CD8-positive, alpha-beta memory T cell (primary cell): ENCODE measurements around the gene PRUNE2. TPM values are rescaled to one million over a fixed set of nuclear protein-coding genes. Genes with fewer than 3 reads are reported as not detected.

Experiments used
- CTCF ChIA-PET: fragments of 350-600 bp; sonication (Branson Sonifier 250); formaldehyde crosslinking; loops from one replicate; lab custom pipeline; 2021; ENCODE audit warnings: antibody characterized with exemption; lab: Charles Lee
- POLR2A ChIA-PET: fragments of 350-600 bp; sonication (Branson Sonifier 250); formaldehyde crosslinking; loops from one replicate; lab custom pipeline; 2021; ENCODE audit warnings: antibody characterized with exemption; lab: Charles Lee
- DNase-seq, 5 donors: peaks; one replicate each; pipeline versions ENCODE4 v3.0.0 to v3.0.0-alpha.2; 2020 to 2022; ENCODE audit warnings: mixed read lengths in 1 of 5
- H3K27ac ChIP-seq: one replicate; pipeline ENCODE4 v1.7.0; 2013; ENCODE audit warnings: low read depth, mild to moderate bottlenecking, low read length, moderate library complexity
- H3K27me3 ChIP-seq: 2 replicates; pipeline ENCODE4 v1.7.0; 2013; ENCODE audit warnings: low read length, mild to moderate bottlenecking; ENCODE audit not compliant: insufficient read depth, poor library complexity, severe bottlenecking
- H3K36me3 ChIP-seq: 2 replicates; pipeline ENCODE4 v1.7.0; 2013; ENCODE audit warnings: mild to moderate bottlenecking, low read length, moderate library complexity; ENCODE audit not compliant: insufficient read depth
- H3K4me1 ChIP-seq: 2 replicates; pipeline ENCODE4 v1.7.0; 2013; ENCODE audit warnings: mild to moderate bottlenecking, low read length, moderate library complexity; ENCODE audit not compliant: insufficient read depth
- H3K4me3 ChIP-seq: 2 replicates; pipeline ENCODE4 v1.7.0; 2013; ENCODE audit warnings: mild to moderate bottlenecking, low read length
- H3K9me3 ChIP-seq: 2 replicates; pipeline ENCODE4 v1.7.0; 2013; ENCODE audit warnings: mild to moderate bottlenecking, low read length
- H3K27ac Mint-ChIP-seq, 8 donors: one replicate each; pipeline ENCODE4 v1.8.0; 2020 to 2021; ENCODE audit warnings: mixed read lengths in 8 of 8, mild to moderate bottlenecking in 6 of 8, inconsistent platforms in 3 of 8, moderate library complexity in 3 of 8
- H3K27me3 Mint-ChIP-seq, 2 donors: one replicate each; pipeline ENCODE4 v1.8.0; 2020 to 2021; ENCODE audit warnings: mixed read lengths in 2 of 2, mild to moderate bottlenecking in 1 of 2, moderate library complexity in 1 of 2
- H3K36me3 Mint-ChIP-seq, 3 donors: one replicate each; pipeline ENCODE4 v1.8.0; 2020 to 2021; ENCODE audit warnings: mixed read lengths in 3 of 3, inconsistent platforms in 1 of 3, mild to moderate bottlenecking in 1 of 3
- H3K4me1 Mint-ChIP-seq, 3 donors: one replicate each; pipeline ENCODE4 v1.8.0; 2020 to 2021; ENCODE audit warnings: mixed read lengths in 3 of 3, inconsistent platforms in 1 of 3, mild to moderate bottlenecking in 1 of 3
- H3K4me3 Mint-ChIP-seq, 7 donors: one replicate each; pipeline ENCODE4 v1.8.0; 2020 to 2021; ENCODE audit warnings: mixed read lengths in 7 of 7, mild to moderate bottlenecking in 6 of 7, moderate library complexity in 4 of 7, inconsistent platforms in 2 of 7
- H3K9me3 Mint-ChIP-seq, 5 donors: one replicate each; pipeline ENCODE4 v1.8.0; 2020 to 2022; ENCODE audit warnings: mixed read lengths in 5 of 5, mild to moderate bottlenecking in 3 of 5, moderate library complexity in 2 of 5, inconsistent platforms in 1 of 5
- polyA plus RNA-seq: library from polyadenylated mRNA; unstranded; fragments of 300-500 nt; fragmentation: Illumina TruSeq; gene quantifications from one replicate; pipeline ENCODE4 v1.2.3, GENCODE V29; 2021
- total RNA-seq, 2 experiments: library from RNA; stranded (reverse); gene quantifications; one replicate each; pipeline ENCODE4 v1.2.3, GENCODE V29; 2021

Gene PRUNE2
- total and polyA plus RNA-seq, 3 experiments from 2014 or later: 0.21 to 0.53 (median 0.48) TPM

DNA sequence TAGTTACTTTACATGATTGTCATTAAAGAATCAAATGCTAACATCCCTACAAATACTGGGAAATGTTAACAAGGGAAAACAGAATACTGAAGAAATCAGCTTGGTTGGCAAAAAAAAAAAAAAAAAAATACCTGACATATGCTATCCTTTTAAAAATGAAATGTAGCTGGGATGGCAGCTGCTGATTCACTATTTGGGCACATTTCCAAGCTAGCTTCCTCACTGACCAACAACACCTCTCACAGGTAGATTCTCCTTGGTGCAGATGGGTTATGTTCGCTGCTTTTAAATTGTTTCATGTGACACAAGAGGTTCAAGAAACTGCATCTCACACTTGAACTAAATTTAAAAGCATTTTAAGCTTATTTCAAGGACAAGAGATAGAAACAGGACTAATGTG lies 6.1 kb upstream of the PRUNE2 start:
- POLR2A ChIA-PET: no interaction called here
- Mint-ChIP-seq H3K27ac (no peak overlapping the region), H3K27me3 (peaks cover 16 to 61% of the 10 kb centered on the region in 2 donors), H3K4me1 (no peaks in the 10 kb centered on the region), H3K36me3 (peaks cover 0 to 4% (median 0%) of the 10 kb centered on the region in 3 donors), H3K9me3 (peaks cover 0 to 6% (median 3%) of the 10 kb centered on the region in 5 donors), H3K4me3 (no peak overlapping the region)
- H3K27me3 ChIP-seq: no peaks in the 10 kb centered on the region
- CTCF ChIA-PET: no interaction called here
- no peak for DNase-seq
- no peaks in the 10 kb centered on the region for H3K9me3 ChIP-seq
- H3K4me1 ChIP-seq: no peaks in the 10 kb centered on the region
- H3K4me3 ChIP-seq: no peak overlapping the region
- H3K36me3 ChIP-seq: no peaks in the 10 kb centered on the region
- H3K27ac ChIP-seq: no peak overlapping the region

DNA sequence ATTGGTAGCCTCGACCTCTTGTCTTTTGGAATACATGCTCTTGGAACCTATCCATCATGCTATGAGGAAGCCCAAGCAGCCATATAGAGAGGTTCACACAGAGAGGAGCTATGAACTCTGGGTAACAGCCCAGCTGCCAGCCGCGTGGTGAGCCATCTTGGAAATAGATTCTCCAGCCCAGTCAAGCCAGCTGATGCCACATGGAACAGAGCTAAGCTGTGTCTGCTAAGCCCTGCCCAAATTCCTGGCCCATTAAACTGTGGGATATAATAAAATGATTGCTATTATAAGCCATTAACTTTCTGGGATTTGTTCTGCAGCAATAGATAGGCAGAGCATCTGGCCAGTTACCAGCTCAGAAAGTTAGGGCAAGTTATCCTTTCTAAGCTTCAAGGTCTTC lies 4.9 kb upstream of the PRUNE2 start:
- ChIA-PET POLR2A (no interaction called here), CTCF (no interaction called here)
- Mint-ChIP-seq H3K36me3 (peaks cover 0 to 4% (median 0%) of the 10 kb centered on the region in 3 donors), H3K4me3 (no peak overlapping the region), H3K27ac (no peak overlapping the region), H3K4me1 (peaks cover 0 to 5% (median 3%) of the 10 kb centered on the region in 3 donors), H3K9me3 (peaks cover 0 to 6% (median 3%) of the 10 kb centered on the region in 5 donors), H3K27me3 (peaks cover 21 to 58% of the 10 kb centered on the region in 2 donors)
- Histone ChIP-seq H3K27ac (no peak overlapping the region), H3K36me3 (no peaks in the 10 kb centered on the region), H3K27me3 (peaks cover 3% of the 10 kb centered on the region), H3K4me3 (no peak overlapping the region), H3K9me3 (no peaks in the 10 kb centered on the region), H3K4me1 (no peaks in the 10 kb centered on the region)
- DNase-seq: no peak

DNA sequence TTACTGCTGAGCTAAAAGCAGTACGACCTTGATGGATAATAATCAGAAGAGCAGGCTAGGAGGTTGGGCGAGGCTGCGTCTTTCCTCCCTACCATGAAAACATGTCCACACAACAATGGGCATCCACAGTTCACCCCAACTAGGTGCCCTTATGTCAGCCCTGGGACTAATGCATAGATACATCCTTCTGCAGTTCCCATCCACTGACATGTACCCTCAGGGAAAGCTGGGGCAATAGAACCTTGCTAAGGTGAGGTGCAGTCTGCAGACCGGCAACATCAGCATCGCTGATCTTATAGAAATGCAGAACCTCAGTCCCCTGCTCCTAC lies 697 bp upstream of the PRUNE2 start:
- Histone ChIP-seq H3K4me1 (no peaks in the 10 kb centered on the region), H3K4me3 (no peak overlapping the region), H3K36me3 (no peaks in the 10 kb centered on the region), H3K27me3 (peaks cover 3% of the 10 kb centered on the region), H3K27ac (no peak overlapping the region), H3K9me3 (no peaks in the 10 kb centered on the region)
- peaks cover 0 to 5% (median 3%) of the 10 kb centered on the region in 3 donors for H3K4me1 Mint-ChIP-seq
- ChIA-PET POLR2A (no interaction called here), CTCF (no interaction called here)
- DNase-seq: no peak
- H3K4me3 Mint-ChIP-seq: no peak overlapping the region
- H3K9me3 Mint-ChIP-seq: peaks cover 0 to 6% (median 3%) of the 10 kb centered on the region in 5 donors
- no peak overlapping the region for H3K27ac Mint-ChIP-seq
- peaks cover 29 to 62% of the 10 kb centered on the region in 2 donors for H3K27me3 Mint-ChIP-seq
- peaks cover 0 to 4% (median 0%) of the 10 kb centered on the region in 3 donors for H3K36me3 Mint-ChIP-seq

- CTCF ChIA-PET: no interaction called here
- Histone ChIP-seq H3K36me3 (no peaks in the 10 kb centered on the region), H3K27ac (no peak overlapping the region), H3K27me3 (peaks cover 3% of the 10 kb centered on the region), H3K4me3 (no peak overlapping the region), H3K4me1 (no peaks in the 10 kb centered on the region), H3K9me3 (no peaks in the 10 kb centered on the region)
- H3K4me1 Mint-ChIP-seq: peaks cover 0 to 5% (median 3%) of the 10 kb centered on the region in 3 donors
- H3K27me3 Mint-ChIP-seq: peaks cover 31 to 52% of the 10 kb centered on the region in 2 donors
- H3K36me3 Mint-ChIP-seq: peaks cover 0 to 4% (median 0%) of the 10 kb centered on the region in 3 donors
- DNase-seq: no peak
- POLR2A ChIA-PET: no interaction called here
- H3K27ac Mint-ChIP-seq: no peak overlapping the region
- H3K9me3 Mint-ChIP-seq: peaks cover 0 to 4% (median 3%) of the 10 kb centered on the region in 5 donors
- H3K4me3 Mint-ChIP-seq: no peak overlapping the region
Observed at GRCh38 chr9:76904661-76905457, 1.1 kb downstream of the PRUNE2 start.

- Mint-ChIP-seq H3K9me3 (peaks cover 0 to 4% (median 0%) of the 10 kb centered on the region in 5 donors), H3K4me3 (no peak overlapping the region), H3K27me3 (peaks cover 24 to 45% of the 10 kb centered on the region in 2 donors), H3K27ac (no peak overlapping the region), H3K36me3 (no peaks in the 10 kb centered on the region), H3K4me1 (peaks cover 0 to 5% (median 3%) of the 10 kb centered on the region in 3 donors)
- H3K27me3 ChIP-seq: peaks cover 3% of the 10 kb centered on the region
- no peaks in the 10 kb centered on the region for H3K9me3 ChIP-seq
- ChIA-PET CTCF (no interaction called here), POLR2A (no interaction called here)
- DNase-seq: no peak
- H3K36me3 ChIP-seq: no peaks in the 10 kb centered on the region
- H3K27ac ChIP-seq: no peak overlapping the region
- no peak overlapping the region for H3K4me3 ChIP-seq
- H3K4me1 ChIP-seq: no peaks in the 10 kb centered on the region
Observed at GRCh38 chr9:76902395-76902794, 3.5 kb downstream of the PRUNE2 start.

DNA sequence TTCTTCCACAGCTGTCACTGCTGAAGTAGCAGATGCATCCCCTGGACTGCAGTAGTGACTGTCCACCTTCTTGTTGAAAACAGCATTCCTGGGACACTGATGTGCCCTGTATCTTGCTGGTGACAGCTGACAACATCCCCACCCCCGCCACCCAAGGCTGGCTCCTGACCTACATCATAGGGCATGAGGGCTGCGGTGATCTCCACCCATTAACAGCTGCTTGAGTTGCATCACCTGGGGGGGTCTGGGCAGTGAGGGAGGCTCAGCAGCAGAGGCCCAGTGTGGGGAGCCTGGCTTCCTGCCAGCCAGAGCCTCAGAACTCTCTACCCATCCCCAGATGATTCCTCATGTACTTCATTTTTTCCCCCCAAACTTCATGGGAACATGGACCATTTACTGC lies 4.1 kb downstream of the PRUNE2 start:
- no peak overlapping the region for H3K4me3 ChIP-seq
- no peak overlapping the region for H3K27ac ChIP-seq
- Mint-ChIP-seq H3K27me3 (peaks cover 20 to 39% of the 10 kb centered on the region in 2 donors), H3K4me3 (no peak overlapping the region), H3K4me1 (peaks cover 0 to 5% (median 3%) of the 10 kb centered on the region in 3 donors), H3K9me3 (peaks cover 0 to 4% (median 0%) of the 10 kb centered on the region in 5 donors), H3K36me3 (no peaks in the 10 kb centered on the region), H3K27ac (no peak overlapping the region)
- CTCF ChIA-PET: no interaction called here
- H3K36me3 ChIP-seq: no peaks in the 10 kb centered on the region
- POLR2A ChIA-PET: no interaction called here
- no peak for DNase-seq
- H3K27me3 ChIP-seq: peaks cover 2% of the 10 kb centered on the region
- H3K9me3 ChIP-seq: no peaks in the 10 kb centered on the region
- H3K4me1 ChIP-seq: no peaks in the 10 kb centered on the region

- H3K27me3 Mint-ChIP-seq: peaks cover 16 to 33% of the 10 kb centered on the region in 2 donors
- H3K4me3 ChIP-seq: no peak overlapping the region
- H3K27ac Mint-ChIP-seq: no peak overlapping the region
- H3K4me1 ChIP-seq: no peaks in the 10 kb centered on the region
- no peak for DNase-seq
- H3K4me3 Mint-ChIP-seq: no peak overlapping the region
- ChIA-PET POLR2A (no interaction called here), CTCF (no interaction called here)
- no peaks in the 10 kb centered on the region for H3K36me3 Mint-ChIP-seq
- peaks cover 0 to 4% (median 0%) of the 10 kb centered on the region in 5 donors for H3K9me3 Mint-ChIP-seq
- no peaks in the 10 kb centered on the region for H3K4me1 Mint-ChIP-seq
- H3K36me3 ChIP-seq: no peaks in the 10 kb centered on the region
- no peaks in the 10 kb centered on the region for H3K9me3 ChIP-seq
- no peaks in the 10 kb centered on the region for H3K27me3 ChIP-seq
- no peak overlapping the region for H3K27ac ChIP-seq
Observed at GRCh38 chr9:76900884-76901440, 5.0 kb downstream of the PRUNE2 start.

DNA sequence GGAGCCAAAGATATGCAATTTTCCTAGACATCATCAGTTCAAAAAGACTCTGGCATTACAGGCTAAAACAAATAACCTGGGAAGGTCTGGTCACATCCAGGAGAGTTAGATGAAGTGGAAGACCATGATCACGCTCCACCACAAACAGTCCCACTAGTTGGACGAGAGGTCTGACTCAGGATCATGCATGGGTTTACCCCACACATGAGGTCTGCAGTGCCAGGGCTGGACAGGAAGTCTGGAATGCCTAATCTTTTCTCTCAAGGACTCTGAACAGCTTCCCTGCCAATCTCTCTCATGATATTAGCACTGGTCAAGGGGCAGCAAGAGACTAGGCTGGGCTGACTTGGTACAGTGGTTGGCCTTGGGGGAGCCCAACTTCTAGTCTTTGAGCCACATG lies 7.1 kb downstream of the PRUNE2 start:
- Mint-ChIP-seq H3K27me3 (peaks cover 13 to 17% of the 10 kb centered on the region in 2 donors), H3K4me1 (no peaks in the 10 kb centered on the region), H3K36me3 (no peaks in the 10 kb centered on the region), H3K9me3 (peaks cover 0 to 4% (median 0%) of the 10 kb centered on the region in 5 donors), H3K4me3 (no peak overlapping the region), H3K27ac (no peak overlapping the region)
- H3K4me3 ChIP-seq: no peak overlapping the region
- H3K36me3 ChIP-seq: no peaks in the 10 kb centered on the region
- CTCF ChIA-PET: no interaction called here
- no peaks in the 10 kb centered on the region for H3K27me3 ChIP-seq
- POLR2A ChIA-PET: no interaction called here
- DNase-seq: no peak
- no peaks in the 10 kb centered on the region for H3K4me1 ChIP-seq
- H3K9me3 ChIP-seq: no peaks in the 10 kb centered on the region
- no peak overlapping the region for H3K27ac ChIP-seq
